C1 segment of cervical spinal cord (tissue), 14 donors: ENCODE results near the gene TMPRSS4.
"Not testable (repeated sequence)": the region's sequence is repeated elsewhere in the genome, so short reads cannot be mapped to it uniquely, and the experiment has no call there.

Experiments
- DNase-seq, 14 donors: peaks; one replicate each; lab custom pipeline; 2025; lab: John Stamatoyannopoulos, UW

TMPRSS4 gene

DNA sequence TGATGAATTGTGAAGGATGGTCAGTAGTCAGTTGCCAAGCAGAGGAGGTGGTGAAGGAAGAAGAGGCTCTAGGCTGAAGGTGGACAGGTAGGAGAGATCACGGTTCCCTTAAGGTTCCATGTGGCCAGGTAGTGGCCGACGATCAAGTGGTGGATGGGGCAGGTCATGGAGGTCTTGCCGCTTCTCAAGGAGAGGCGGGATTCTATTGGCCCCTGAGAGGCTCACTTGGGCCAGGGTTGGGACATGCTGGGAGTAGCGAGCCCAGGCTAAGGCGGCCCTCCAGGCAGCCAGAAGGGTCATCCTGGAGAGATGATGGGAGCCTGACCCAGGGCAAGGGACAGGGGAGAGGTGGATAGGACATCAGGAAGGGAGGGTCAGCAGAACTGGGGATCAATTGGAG is 20.9 kb upstream of the TMPRSS4 start:
- no peak for DNase-seq

DNA sequence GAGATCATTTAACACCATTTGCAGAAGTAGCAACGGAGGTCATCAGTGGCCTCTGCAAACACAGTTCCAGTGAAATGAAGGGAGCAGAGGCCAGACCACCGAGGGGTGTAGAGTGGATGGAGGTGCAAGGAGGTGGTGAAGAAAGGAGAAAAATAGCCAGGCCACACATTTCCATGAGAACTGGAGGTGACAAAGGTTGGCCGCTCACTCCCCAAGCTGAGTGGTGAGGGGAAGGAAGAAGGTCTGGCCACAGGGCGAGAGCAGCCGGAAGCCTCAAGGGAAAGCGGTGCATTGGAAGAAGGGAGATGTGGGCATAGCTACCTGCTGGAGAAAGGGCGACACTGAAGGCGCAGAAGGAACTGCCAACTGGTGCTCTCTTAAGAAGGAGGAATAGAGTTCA is 20.1 kb upstream of the TMPRSS4 start:
- no peak for DNase-seq

- DNase-seq, result no peak
Measured at GRCh38 chr11:118057251-118058145, 19.4 kb upstream of the TMPRSS4 start.

GRCh38 chr11:118058311-118059245 is 18.3 kb upstream of the TMPRSS4 start:
- DNase-seq, result no peak

DNA sequence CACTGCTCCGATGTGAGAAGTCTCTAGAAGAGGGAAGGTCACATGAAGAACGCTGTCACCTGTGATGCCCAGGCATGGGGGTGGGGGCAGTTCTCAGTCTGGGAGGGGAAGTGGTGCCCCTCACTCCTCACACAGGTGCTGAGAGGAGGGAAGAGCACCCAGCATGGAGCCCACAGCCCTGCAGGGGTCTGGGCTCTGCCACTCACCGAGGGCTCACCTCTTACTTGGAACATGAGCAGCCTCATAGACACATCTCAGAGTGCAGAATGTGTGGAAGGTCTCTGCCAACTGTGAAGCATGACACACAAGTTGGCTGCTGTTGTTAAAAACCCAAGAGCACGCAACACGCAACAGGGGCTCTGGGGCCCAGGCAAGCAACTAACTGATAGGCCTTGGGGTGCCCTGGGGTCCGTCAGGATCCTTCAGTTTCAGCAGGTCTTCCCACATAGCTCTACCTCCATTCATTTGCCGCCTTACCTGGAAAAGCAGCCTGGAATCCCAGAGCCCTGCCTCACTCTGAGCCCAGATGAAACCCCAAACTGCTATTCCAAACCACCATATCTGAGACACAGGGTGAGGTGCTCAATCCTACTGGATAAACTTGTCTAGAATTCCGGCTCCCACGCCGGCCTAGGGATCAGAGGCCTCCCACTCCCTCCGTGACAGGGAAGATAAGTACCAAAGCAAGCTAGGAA is 17.5 kb upstream of the TMPRSS4 start:
- DNase-seq, result no peak

DNA sequence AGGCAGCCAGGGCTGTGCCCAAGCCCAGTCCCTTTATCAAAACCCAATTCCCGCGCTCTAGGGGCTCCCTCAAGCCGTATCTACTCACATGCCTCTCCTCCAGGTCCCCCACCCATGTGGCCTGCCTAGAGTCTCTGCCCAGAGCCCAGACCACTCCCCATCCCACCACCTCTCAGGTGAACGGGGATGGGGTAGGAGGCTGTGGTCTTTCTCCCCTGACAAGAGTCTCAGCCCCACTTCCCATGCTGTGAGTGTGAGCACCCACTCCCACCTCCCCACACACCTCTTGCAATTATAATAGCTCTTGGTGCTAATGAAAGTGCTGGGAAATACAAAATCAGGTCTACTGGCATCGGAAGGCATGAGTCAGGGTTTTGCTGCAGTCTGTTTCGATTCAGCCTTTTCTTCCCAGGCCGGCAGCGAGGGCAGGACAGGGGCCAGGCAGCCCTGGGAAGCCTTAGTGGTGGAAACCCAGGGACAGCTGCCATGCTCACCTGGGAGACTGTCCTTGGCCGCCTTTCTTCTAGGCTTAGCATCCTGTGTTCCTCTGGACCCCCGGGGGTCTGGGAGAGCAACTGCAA is 16.7 kb upstream of the TMPRSS4 start:
- peak in 1 of 14 donors; percentile 37 for DNase-seq

DNA sequence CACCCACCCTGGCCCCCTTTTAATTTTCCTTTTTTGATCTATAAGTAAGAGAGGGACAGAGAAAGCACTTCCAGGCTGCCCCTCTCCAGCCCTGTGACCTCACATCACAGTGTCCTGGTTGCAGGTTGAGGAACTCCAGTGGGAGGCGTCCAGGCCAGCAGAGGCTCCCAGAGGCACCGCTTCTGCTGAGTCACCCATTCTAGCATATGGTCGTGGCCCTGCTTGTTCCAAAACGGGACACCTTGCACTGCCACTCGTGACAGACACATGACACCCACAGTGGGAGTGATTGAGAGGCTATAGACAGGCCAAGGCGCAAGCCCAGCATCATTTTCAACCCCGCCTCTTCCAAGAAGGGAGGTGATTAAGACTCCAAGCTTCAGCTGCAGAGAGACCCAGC is 16.0 kb upstream of the TMPRSS4 start:
- no peak for DNase-seq

- no peak for DNase-seq
Measured at GRCh38 chr11:118061586-118062125, 15.2 kb upstream of the TMPRSS4 start.

- not testable (repeated sequence) for DNase-seq
Measured at GRCh38 chr11:118062181-118062580, 14.7 kb upstream of the TMPRSS4 start.

DNA sequence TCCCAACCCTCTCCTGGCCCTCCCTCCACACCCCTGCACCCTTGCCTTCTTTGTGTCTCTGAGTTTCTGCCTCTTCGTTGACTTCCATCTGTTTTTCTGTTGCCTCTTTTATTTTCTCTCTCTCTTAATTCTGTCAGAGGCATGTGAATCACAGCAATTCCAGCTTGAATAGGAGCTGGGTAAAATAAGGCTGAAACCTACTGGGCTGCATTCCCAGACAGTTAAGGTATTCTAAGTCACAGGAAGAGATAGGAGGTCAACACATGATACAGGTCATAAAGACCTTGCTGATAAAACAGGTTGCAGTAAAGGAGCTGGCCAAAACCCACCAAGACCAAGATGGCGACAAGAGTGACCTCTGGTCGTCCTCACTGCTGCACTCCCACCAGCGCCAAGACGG is 14.2 kb upstream of the TMPRSS4 start:
- not testable (repeated sequence) for DNase-seq

- DNase-seq, result no peak
Measured at GRCh38 chr11:118064956-118065355, 11.9 kb upstream of the TMPRSS4 start.

GRCh38 chr11:118065384-118065783 is 11.5 kb upstream of the TMPRSS4 start:
- no peak for DNase-seq

DNA sequence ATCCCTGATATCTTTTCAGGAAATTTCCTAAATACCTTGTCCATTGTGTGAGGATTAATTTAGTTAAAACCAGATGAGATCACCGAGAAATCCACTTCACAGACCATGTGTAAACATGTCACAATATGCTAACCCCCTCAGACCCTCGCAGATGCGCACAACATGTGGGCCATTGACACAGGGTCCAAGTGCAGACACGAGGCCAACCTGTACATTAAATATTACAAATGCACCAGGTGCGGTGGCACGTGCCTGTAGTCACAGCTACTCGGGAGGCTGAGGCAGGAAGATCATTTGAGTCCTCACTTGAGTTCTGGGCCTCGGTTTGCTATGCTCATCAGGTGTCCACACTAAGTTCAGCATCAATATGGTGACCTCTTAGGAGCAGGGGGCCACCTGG is 9.9 kb upstream of the TMPRSS4 start:
- DNase-seq, result no peak

GRCh38 chr11:118068206-118068944 is 8.5 kb upstream of the TMPRSS4 start:
- peak in 3 of 14 donors; percentile 9 to 30 (median 29) for DNase-seq

DNA sequence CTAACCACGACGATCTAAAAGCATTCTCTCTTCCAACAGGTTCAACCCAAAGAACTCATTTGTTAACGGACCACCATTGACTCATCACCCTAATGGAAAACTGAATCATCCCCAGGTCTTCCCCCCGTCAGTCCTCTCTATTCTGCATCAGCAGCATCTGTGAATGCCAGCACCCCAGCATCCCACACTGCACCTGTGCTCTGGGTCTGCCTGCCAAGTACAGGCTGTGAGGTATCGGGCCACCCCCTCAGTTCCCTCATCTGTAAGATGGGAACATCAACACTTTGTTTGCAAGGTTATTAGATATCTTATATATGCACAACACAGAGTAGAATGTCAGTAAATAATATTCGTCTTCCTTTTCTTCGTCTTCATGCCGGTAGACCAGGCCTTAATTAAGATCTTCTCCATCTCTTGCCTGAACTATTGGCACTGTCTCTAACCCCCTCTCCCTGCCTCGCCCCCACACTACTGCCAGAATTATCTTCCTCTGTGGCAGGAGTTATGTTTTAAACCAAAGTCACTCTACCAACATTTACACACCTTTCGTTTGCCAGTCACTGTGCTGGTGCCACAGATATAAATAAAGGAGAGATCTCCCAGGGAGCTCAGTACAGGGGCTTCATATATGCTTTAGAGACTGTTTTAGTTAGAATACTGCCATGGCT is 7.8 kb upstream of the TMPRSS4 start:
- DNase-seq, result no peak

- no peak for DNase-seq
Measured at GRCh38 chr11:118071416-118072030, 5.4 kb upstream of the TMPRSS4 start.

DNA sequence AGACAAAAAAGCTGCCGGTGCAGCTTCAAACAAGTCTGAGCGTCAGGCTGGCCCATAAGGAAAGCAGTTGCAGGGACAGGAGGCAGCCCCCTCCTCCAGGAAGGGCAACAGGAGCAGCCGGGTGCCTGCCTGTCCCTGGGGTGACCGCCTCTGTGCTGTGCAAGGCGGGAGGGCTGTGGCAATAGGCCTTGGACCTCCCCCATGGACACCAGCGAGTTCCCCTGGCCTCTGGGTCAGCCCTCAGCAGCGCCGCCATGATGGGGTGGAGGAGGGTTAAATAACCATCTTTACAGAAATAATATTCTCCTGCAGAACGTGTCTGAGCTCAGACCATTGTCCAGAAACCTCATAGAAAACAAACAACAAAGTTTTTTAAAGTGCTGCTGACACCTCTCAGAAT is 3.3 kb upstream of the TMPRSS4 start:
- DNase-seq, result no peak

DNA sequence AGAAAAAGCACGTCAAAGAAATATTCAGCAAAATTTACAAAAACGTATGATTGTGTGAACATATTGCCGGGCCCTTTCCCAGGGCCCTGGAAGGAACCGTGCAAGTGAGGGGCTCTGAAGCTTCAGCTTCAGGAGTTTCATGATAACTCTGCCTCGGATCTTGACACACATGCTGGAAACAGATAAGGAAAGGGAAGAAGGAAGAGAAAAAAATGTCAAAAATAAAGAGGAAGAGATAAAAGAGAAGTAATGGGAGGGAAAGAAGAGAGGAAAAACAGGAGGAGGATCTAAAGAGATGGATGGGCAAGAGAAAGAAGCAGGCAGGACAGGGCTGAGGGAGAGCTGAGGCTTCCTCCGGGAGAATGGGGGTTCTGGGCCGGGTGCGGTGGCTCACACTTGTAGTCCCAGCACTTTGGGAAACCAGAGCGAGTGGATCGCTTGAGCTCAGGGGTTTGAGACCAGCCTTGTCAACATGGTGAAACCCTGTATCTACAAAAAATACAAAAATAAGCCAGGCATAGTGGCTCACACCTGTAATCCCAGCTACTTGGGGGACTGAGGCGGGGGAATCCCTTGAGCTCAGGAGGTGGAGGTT is 2.7 kb upstream of the TMPRSS4 start:
- DNase-seq, result no peak

DNA sequence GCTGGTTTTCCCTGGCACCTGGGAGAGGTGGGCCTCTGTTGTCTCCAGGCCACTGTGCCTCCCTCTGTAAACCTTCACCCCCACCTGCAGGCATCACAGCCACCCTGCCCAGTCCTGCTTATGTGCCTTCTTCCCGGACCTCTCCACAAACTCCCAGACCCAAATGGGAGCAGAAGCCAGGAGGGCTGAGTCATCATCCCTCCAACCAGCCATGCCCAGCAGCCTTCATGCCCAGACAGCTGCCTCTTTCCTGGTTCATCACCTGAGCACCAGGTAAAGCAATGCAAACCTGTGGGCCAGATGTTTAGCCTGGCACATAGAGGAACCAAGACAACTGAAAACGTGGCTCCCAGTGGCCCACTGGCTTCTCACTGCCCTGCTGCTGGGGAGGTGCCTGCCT is 2.1 kb upstream of the TMPRSS4 start:
- DNase-seq, result no peak
